A549 (cell line): Measurements from ENCODE around the gene TRAPPC3. TPM values are rescaled to one million over a fixed set of nuclear protein-coding genes. Genes with fewer than 3 reads are reported as not detected.

Experiments
- ATAC-seq, 2 experiments: fragments of 200-7000 bp in 1 of 2; fragments of >200 bp in 1 of 2; cut with Nextera tagmentation in 1 of 2; cut with Tn5 transposase in 1 of 2; 3 replicates each; pipeline versions ENCODE4 v1.8.0 to v1.9.1; 2018 to 2020; ENCODE audit warnings: mild to moderate bottlenecking in 1 of 2, moderate library complexity in 1 of 2
- CTCF ChIA-PET: fragments of 300-600 bp; sonication (Branson Sonifier 250); formaldehyde crosslinking; extraction: SDS; loops from one replicate; lab custom pipeline; 2021; ENCODE audit warnings: antibody characterized with exemption, inconsistent platforms; lab: Yijun Ruan, JAX
- POLR2A ChIA-PET: fragments of 350-600 bp; formaldehyde crosslinking; extraction: SDS; loops from one replicate; lab custom pipeline; 2021; ENCODE audit warnings: antibody characterized with exemption, inconsistent platforms; lab: Yijun Ruan, JAX
- DNase-seq, 2 experiments: peaks; one replicate each; pipeline versions ENCODE4 v3.0.0 to v3.0.0-alpha.2; 2011 to 2016; ENCODE audit warnings: low read depth in 1 of 2, low spot score in 1 of 2
- FAIRE-seq: peaks from 2 replicates; lab custom pipeline; 2011; peaks lifted over from hg19 to GRCh38; lab: Jason Lieb, UNC
- H3K27ac ChIP-seq, 2 experiments: fragments of >200 bp; sonication (Bioruptor Twin); formaldehyde crosslinking; 3 replicates each; pipeline ENCODE4 v1.5.1; 2016 to 2017
- H3K4me1 ChIP-seq: fragments of >200 bp; sonication (Bioruptor Twin); formaldehyde crosslinking; 3 replicates; pipeline ENCODE4 v1.6.1; 2016
- H3K4me2 ChIP-seq: fragments of >200 bp; sonication (Bioruptor Twin); formaldehyde crosslinking; 3 replicates; pipeline ENCODE4 v1.6.1; 2016
- H3K4me3 ChIP-seq: fragments of >200 bp; sonication (Bioruptor Twin); formaldehyde crosslinking; 3 replicates; pipeline ENCODE4 v1.5.1; 2016
- H3K9me3 ChIP-seq: fragments of >200 bp; sonication (Bioruptor Twin); formaldehyde crosslinking; 3 replicates; pipeline ENCODE4 v1.6.1; 2016
- CBX2 ChIP-seq: fragments of 200-600 bp; sonication (generic); IDR thresholded peaks from 2 replicates; pipeline ENCODE4 v1.6.1; 2016; ENCODE audit warnings: low read depth, mild to moderate bottlenecking, borderline replicate concordance
- CBX8 ChIP-seq: fragments of 200-600 bp; sonication (generic); IDR thresholded peaks from 2 replicates; pipeline ENCODE4 v1.6.1; 2016
- CHD2 ChIP-seq: fragments of 150-350 bp; IDR thresholded peaks from 2 replicates; pipeline ENCODE4 v1.6.1; 2014; ENCODE audit warnings: low read length; ENCODE audit not compliant: partially characterized antibody
- CHD4 ChIP-seq: fragments of 200-600 bp; sonication (generic); IDR thresholded peaks from 2 replicates; pipeline ENCODE4 v1.6.1; 2016; ENCODE audit warnings: antibody characterized with exemption, mild to moderate bottlenecking, borderline replicate concordance
- EHF ChIP-seq: fragments of 250-450 bp; sonication (Bioruptor Pico); IDR thresholded peaks from 2 replicates; pipeline ENCODE4 v1.5.0; 2020; ENCODE audit warnings: mild to moderate bottlenecking
- EHMT2 ChIP-seq: fragments of 200-600 bp; sonication (generic); IDR thresholded peaks from 2 replicates; pipeline ENCODE4 v1.6.1; 2016; ENCODE audit warnings: antibody characterized with exemption, low read depth, mild to moderate bottlenecking, moderate library complexity
- EP300 ChIP-seq, 2 experiments: fragments of >200 bp; sonication (Bioruptor Twin); formaldehyde crosslinking; IDR thresholded peaks; 2 replicates in 1 of 2; 3 replicates in 1 of 2; pipeline ENCODE4 v1.6.1; 2016 to 2017
- GATA3 ChIP-seq: IDR thresholded peaks from 2 replicates; pipeline ENCODE4 v1.6.1; 2012; ENCODE audit warnings: borderline replicate concordance
- HDAC2 ChIP-seq: fragments of 200-600 bp; sonication (generic); IDR thresholded peaks from 2 replicates; pipeline ENCODE4 v1.6.1; 2016
- HOXB13 ChIP-seq: fragments of 250-450 bp; sonication (Bioruptor Pico); IDR thresholded peaks from 2 replicates; pipeline ENCODE4 v1.5.0; 2020; ENCODE audit warnings: low read depth, mild to moderate bottlenecking, moderate library complexity
- JUNB ChIP-seq: fragments of >200 bp; sonication (Bioruptor Twin); formaldehyde crosslinking; IDR thresholded peaks from 2 replicates; pipeline ENCODE4 v1.6.1; 2016
- KDM1A ChIP-seq: fragments of 200-600 bp; sonication (generic); IDR thresholded peaks from 2 replicates; pipeline ENCODE4 v1.6.1; 2016; ENCODE audit warnings: low read depth, mild to moderate bottlenecking
- NFE2L2 ChIP-seq: fragments of 150-350 bp; conservative IDR thresholded peaks from 2 replicates; pipeline ENCODE4 v1.6.1; 2014; ENCODE audit warnings: low read length
- NPAS2 ChIP-seq: fragments of 250-450 bp; sonication (Bioruptor Pico); IDR thresholded peaks from 2 replicates; pipeline ENCODE4 v1.8.0; 2022; ENCODE audit warnings: mild to moderate bottlenecking, moderate library complexity, borderline replicate concordance
- PHF8 ChIP-seq: fragments of 200-600 bp; sonication (generic); IDR thresholded peaks from 2 replicates; pipeline ENCODE4 v1.6.1; 2016; ENCODE audit warnings: low read depth, mild to moderate bottlenecking, antibody characterized with exemption, moderate library complexity, borderline replicate concordance
- POLR2AphosphoS2 ChIP-seq: conservative IDR thresholded peaks from 2 replicates; pipeline ENCODE4 v1.6.1; 2012; ENCODE audit warnings: low read length, improper control_type of control experiment, inconsistent platforms
- RFX5 ChIP-seq: fragments of 450-650 bp; IDR thresholded peaks from 2 replicates; pipeline ENCODE4 v1.7.1; 2014; ENCODE audit warnings: antibody characterized with exemption, mild to moderate bottlenecking, moderate library complexity
- TFCP2L1 ChIP-seq: fragments of 250-450 bp; sonication (Bioruptor Pico); IDR thresholded peaks from 2 replicates; pipeline ENCODE4 v1.5.0; 2021; ENCODE audit warnings: mild to moderate bottlenecking
- TP53 ChIP-seq: fragments of 250-450 bp; sonication (Bioruptor Pico); IDR thresholded peaks from 2 replicates; pipeline ENCODE4 v1.5.0; 2021; ENCODE audit warnings: mild to moderate bottlenecking, moderate library complexity
- ZFP36 ChIP-seq: fragments of 450-650 bp; IDR thresholded peaks from 2 replicates; pipeline ENCODE4 v1.6.1; 2014; ENCODE audit warnings: borderline replicate concordance; ENCODE audit not compliant: partially characterized antibody
- WGBS: methylation state at CpG from one replicate; pipeline ENCODE4 v1.1.6; 2017; ENCODE audit errors: missing lambda C conversion rate; 5-methylcytosine and 5-hydroxymethylcytosine counted together
- polyA plus RNA-seq, 4 experiments: library from polyadenylated mRNA; depleted of rRNA in 3 of 4; stranded (reverse); fragments of >200 nt; fragmentation: RNase III in 1 of 4; extraction: RNeasy Plus Mini Kit Qiagen cat#74134 plus additional on column Dnase treatment in 1 of 4; gene quantifications; 2 replicates in 3 of 4; 3 replicates in 1 of 4; pipeline ENCODE4 v1.2.3, GENCODE V29; 2011 to 2017
- TF ChIP-seq, protein P1 (sequence below): fragments of 250-450 bp; sonication (Bioruptor Pico); IDR thresholded peaks from 2 replicates; pipeline ENCODE4 v1.5.0; 2021; ENCODE audit warnings: mild to moderate bottlenecking, moderate library complexity, borderline replicate concordance
- TF ChIP-seq, protein P2 (sequence below): IDR thresholded peaks from 2 replicates; pipeline ENCODE4 v1.6.1; 2012
- TF ChIP-seq, protein P3 (sequence below): fragments of 150-350 bp; IDR thresholded peaks from 2 replicates; pipeline ENCODE4 v1.6.1; 2014; ENCODE audit warnings: low read depth, mild to moderate bottlenecking, low read length
- TF ChIP-seq, protein P4 (sequence below): IDR thresholded peaks from 2 replicates; pipeline ENCODE4 v1.6.1; 2012
- TF ChIP-seq, protein P5 (sequence below): fragments of 250-450 bp; sonication (Bioruptor Pico); IDR thresholded peaks from 2 replicates; pipeline ENCODE4 v1.5.0; 2020; ENCODE audit warnings: low read depth, mild to moderate bottlenecking, moderate library complexity
- TF ChIP-seq, protein P6 (sequence below): fragments of >200 bp; sonication (Bioruptor Twin); formaldehyde crosslinking; IDR thresholded peaks from 3 replicates; pipeline ENCODE4 v1.5.1; 2016
- TF ChIP-seq, protein P7 (sequence below): IDR thresholded peaks from 2 replicates; pipeline ENCODE4 v1.6.1; 2012; ENCODE audit warnings: low read depth, borderline replicate concordance

The TRAPPC3 gene
- polyA plus RNA-seq, 2 of the 4 experiments (the other 2 are of a cell fraction): 62.2 to 103 TPM

DNA sequence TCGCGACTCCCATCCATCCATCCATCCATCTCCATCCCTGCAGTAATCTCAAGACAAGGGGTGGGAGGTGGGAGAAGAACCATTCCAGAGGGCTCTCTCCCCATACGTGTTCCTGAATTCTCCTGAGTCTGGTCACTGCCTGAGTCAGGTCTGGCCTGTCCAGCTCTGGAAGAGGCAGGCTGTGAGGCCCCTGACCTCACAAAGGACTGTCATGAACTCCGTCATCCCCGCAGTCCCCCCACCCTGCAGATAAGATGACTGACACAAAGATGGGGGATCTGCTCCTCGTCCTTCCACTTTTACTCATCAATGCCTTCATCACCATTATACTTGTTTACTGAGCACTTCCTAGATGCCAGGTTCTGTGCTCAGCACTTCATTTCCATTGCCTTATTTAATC, 5.0 kb upstream of the TRAPPC3 start:
- H3K27ac ChIP-seq: peak overlapping the region; percentile 98 to 99; a peak in 5 of 6 replicates
- H3K4me2 ChIP-seq: 0 out of 3 replicates have a peak overlapping the region, but pooled peaks have one; percentile 99
- TF ChIP-seq EP300 (IDR thresholded peaks at IDR 0.05) (no peak), EHF (CRISPR knock-in tag) (no peak), CHD4 (no peak), PHF8 (no peak), HDAC2 (no peak), CBX8 (no peak), KDM1A (no peak), EHMT2 (no peak), GATA3 (no peak), HOXB13 (no peak), JUNB (no peak), RFX5 (no peak)
- TF ChIP-seq, protein P1, sequence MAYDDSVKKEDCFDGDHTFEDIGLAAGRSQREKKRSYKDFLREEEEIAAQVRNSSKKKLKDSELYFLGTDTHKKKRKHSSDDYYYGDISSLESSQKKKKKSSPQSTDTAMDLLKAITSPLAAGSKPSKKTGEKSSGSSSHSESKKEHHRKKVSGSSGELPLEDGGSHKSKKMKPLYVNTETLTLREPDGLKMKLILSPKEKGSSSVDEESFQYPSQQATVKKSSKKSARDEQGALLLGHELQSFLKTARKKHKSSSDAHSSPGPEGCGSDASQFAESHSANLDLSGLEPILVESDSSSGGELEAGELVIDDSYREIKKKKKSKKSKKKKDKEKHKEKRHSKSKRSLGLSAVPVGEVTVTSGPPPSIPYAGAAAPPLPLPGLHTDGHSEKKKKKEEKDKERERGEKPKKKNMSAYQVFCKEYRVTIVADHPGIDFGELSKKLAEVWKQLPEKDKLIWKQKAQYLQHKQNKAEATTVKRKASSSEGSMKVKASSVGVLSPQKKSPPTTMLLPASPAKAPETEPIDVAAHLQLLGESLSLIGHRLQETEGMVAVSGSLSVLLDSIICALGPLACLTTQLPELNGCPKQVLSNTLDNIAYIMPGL (CRISPR knock-in tag): no peak
- TF ChIP-seq, protein P2, sequence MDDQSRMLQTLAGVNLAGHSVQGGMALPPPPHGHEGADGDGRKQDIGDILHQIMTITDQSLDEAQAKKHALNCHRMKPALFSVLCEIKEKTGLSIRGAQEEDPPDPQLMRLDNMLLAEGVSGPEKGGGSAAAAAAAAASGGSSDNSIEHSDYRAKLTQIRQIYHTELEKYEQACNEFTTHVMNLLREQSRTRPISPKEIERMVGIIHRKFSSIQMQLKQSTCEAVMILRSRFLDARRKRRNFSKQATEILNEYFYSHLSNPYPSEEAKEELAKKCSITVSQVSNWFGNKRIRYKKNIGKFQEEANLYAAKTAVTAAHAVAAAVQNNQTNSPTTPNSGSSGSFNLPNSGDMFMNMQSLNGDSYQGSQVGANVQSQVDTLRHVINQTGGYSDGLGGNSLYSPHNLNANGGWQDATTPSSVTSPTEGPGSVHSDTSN: no peak
- TF ChIP-seq, protein P3, sequence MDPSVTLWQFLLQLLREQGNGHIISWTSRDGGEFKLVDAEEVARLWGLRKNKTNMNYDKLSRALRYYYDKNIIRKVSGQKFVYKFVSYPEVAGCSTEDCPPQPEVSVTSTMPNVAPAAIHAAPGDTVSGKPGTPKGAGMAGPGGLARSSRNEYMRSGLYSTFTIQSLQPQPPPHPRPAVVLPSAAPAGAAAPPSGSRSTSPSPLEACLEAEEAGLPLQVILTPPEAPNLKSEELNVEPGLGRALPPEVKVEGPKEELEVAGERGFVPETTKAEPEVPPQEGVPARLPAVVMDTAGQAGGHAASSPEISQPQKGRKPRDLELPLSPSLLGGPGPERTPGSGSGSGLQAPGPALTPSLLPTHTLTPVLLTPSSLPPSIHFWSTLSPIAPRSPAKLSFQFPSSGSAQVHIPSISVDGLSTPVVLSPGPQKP: no peak
- TF ChIP-seq, protein P4, sequence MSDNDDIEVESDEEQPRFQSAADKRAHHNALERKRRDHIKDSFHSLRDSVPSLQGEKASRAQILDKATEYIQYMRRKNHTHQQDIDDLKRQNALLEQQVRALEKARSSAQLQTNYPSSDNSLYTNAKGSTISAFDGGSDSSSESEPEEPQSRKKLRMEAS: no peak
- TF ChIP-seq, all 56 proteins: peak for 0
- FAIRE-seq (no peak), ATAC-seq (no peak), DNase-seq (no peak)
- ChIA-PET CTCF (interaction anchor here (0.8 to 2.2 kb wide), 8 partner anchors 10 to 188 kb away, joined by 3 to 7 read pairs (median 4); no protein-coding TSS in a partner anchor), POLR2A (no interaction called here)
- Histone ChIP-seq H3K4me3 (no peak overlapping the region), H3K9me3 (no peaks in the 10 kb centered on the region), H3K4me1 (peaks cover 51% of the 10 kb centered on the region)
- WGBS: 96% methylated on average over 6 of the region's 6 CpGs

DNA sequence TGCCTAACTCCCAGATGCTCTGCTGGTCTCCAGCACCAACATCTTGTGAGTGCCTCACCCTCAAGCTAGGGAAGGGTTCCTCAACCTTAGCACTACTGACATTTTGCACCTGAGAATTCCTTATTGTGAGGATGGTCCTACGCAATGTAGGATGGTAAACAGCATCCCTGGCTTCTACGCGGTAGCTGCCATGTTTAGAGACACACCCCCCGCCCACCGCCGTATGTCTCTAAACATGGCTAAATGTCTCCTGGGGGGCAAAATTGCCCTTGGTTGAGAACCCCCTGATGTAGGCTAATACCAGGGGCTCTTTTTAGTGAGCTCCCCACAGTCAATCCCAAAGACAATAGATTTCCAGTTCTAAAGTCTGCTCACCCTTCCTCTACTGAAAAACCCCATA, 4.2 kb upstream of the TRAPPC3 start:
- ATAC-seq (no peak), DNase-seq (no peak), FAIRE-seq (no peak)
- no peak for TF ChIP-seq CBX2
- TF ChIP-seq NFE2L2: no peak
- TF ChIP-seq EHMT2: no peak
- TF ChIP-seq JUNB: no peak
- no peak for TF ChIP-seq CHD2
- TF ChIP-seq, protein P5, sequence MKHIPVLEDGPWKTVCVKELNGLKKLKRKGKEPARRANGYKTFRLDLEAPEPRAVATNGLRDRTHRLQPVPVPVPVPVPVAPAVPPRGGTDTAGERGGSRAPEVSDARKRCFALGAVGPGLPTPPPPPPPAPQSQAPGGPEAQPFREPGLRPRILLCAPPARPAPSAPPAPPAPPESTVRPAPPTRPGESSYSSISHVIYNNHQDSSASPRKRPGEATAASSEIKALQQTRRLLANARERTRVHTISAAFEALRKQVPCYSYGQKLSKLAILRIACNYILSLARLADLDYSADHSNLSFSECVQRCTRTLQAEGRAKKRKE (CRISPR knock-in tag): no peak
- TF ChIP-seq GATA3: no peak
- no peak for TF ChIP-seq RFX5
- TF ChIP-seq ZFP36: no peak
- no peak for TF ChIP-seq POLR2AphosphoS2
- TF ChIP-seq, protein P6, sequence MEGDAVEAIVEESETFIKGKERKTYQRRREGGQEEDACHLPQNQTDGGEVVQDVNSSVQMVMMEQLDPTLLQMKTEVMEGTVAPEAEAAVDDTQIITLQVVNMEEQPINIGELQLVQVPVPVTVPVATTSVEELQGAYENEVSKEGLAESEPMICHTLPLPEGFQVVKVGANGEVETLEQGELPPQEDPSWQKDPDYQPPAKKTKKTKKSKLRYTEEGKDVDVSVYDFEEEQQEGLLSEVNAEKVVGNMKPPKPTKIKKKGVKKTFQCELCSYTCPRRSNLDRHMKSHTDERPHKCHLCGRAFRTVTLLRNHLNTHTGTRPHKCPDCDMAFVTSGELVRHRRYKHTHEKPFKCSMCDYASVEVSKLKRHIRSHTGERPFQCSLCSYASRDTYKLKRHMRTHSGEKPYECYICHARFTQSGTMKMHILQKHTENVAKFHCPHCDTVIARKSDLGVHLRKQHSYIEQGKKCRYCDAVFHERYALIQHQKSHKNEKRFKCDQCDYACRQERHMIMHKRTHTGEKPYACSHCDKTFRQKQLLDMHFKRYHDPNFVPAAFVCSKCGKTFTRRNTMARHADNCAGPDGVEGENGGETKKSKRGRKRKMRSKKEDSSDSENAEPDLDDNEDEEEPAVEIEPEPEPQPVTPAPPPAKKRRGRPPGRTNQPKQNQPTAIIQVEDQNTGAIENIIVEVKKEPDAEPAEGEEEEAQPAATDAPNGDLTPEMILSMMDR: no peak
- TF ChIP-seq HDAC2: no peak
- TF ChIP-seq PHF8: no peak
- no peak for TF ChIP-seq KDM1A
- TF ChIP-seq TP53 (CRISPR knock-in tag): no peak
- TF ChIP-seq TFCP2L1 (CRISPR knock-in tag): no peak
- TF ChIP-seq, protein P7, sequence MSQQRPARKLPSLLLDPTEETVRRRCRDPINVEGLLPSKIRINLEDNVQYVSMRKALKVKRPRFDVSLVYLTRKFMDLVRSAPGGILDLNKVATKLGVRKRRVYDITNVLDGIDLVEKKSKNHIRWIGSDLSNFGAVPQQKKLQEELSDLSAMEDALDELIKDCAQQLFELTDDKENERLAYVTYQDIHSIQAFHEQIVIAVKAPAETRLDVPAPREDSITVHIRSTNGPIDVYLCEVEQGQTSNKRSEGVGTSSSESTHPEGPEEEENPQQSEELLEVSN: no peak
- no peak for TF ChIP-seq NPAS2
- POLR2A ChIA-PET: no interaction called here
- CTCF ChIA-PET: interaction anchor here (0.6 to 5.2 kb wide), 8 partner anchors 9 to 269 kb away, joined by 3 to 82 read pairs (median 4); no protein-coding TSS in a partner anchor
- H3K9me3 ChIP-seq: no peaks in the 10 kb centered on the region
- no peak overlapping the region for H3K4me3 ChIP-seq
- peak overlapping the region in 1 of 2 experiments; percentile 98; a peak in 3 of 6 replicates for H3K27ac ChIP-seq
- H3K4me2 ChIP-seq: no peak overlapping the region
- peaks cover 43% of the 10 kb centered on the region for H3K4me1 ChIP-seq
- 90% methylated on average over 6 of the region's 6 CpGs for WGBS
